ENCODE data around the gene C14orf180. TPM values are rescaled to one million over a fixed set of nuclear protein-coding genes. Genes with fewer than 3 reads are reported as not detected.
A peak's percentile ranks its signal among the peaks of the same experiment; 100 is the strongest.

C14orf180 gene
- total RNA-seq (2014; rRNA removed; shearing (Covaris generic)): not detected in 2 replicates
- not detected in 2 replicates for polyA plus RNA-seq (2015; cell fraction: cytosol; rRNA removed)
- polyA plus RNA-seq (2015; cell fraction: nucleus; rRNA removed): not detected in 2 replicates

GRCh38 chr14:104579507-104579906, at the start of gene C14orf180:
C14orf180 (plus strand) TSS chr14:104579764; CDS start chr14:104586431, 6,667 bp downstream.
- DNase-seq (ENCODE audit: low read depth): no peak

GRCh38 chr14:104530646-104531045, 48.9 kb upstream of the C14orf180 start:
- no peak for DNase-seq (ENCODE audit: low read depth)

- DNase-seq (ENCODE audit: low read depth): no peak
Observed at GRCh38 chr14:104531421-104532190, 48.0 kb upstream of the C14orf180 start.

GRCh38 chr14:104532191-104532555, 47.4 kb upstream of the C14orf180 start:
- DNase-seq (ENCODE audit: low read depth): no peak

GRCh38 chr14:104534036-104534435, 45.5 kb upstream of the C14orf180 start:
- no peak for DNase-seq (ENCODE audit: low read depth)

GRCh38 chr14:104536942-104537612, 42.5 kb upstream of the C14orf180 start:
- peak; percentile 56 for DNase-seq (ENCODE audit: low read depth)

GRCh38 chr14:104537613-104537988, 42.0 kb upstream of the C14orf180 start:
- DNase-seq (ENCODE audit: low read depth): peak; percentile 9

GRCh38 chr14:104541905-104542465, 37.6 kb upstream of the C14orf180 start:
- no peak for DNase-seq (ENCODE audit: low read depth)

- no peak for DNase-seq (ENCODE audit: low read depth)
Observed at GRCh38 chr14:104542871-104543830, 36.4 kb upstream of the C14orf180 start.

- DNase-seq (ENCODE audit: low read depth): no peak
Observed at GRCh38 chr14:104544362-104544961, 35.1 kb upstream of the C14orf180 start.

GRCh38 chr14:104545151-104545941, 34.2 kb upstream of the C14orf180 start:
- DNase-seq (ENCODE audit: low read depth): no peak

- DNase-seq (ENCODE audit: low read depth): no peak
Observed at GRCh38 chr14:104545942-104546501, 33.5 kb upstream of the C14orf180 start.

- DNase-seq (ENCODE audit: low read depth): no peak
Observed at GRCh38 chr14:104546591-104547309, 32.8 kb upstream of the C14orf180 start.

- DNase-seq (ENCODE audit: low read depth): no peak
Observed at GRCh38 chr14:104547310-104547997, 32.1 kb upstream of the C14orf180 start.

- DNase-seq (ENCODE audit: low read depth): no peak
Observed at GRCh38 chr14:104547998-104548700, 31.4 kb upstream of the C14orf180 start.

GRCh38 chr14:104548802-104549535, 30.6 kb upstream of the C14orf180 start:
- DNase-seq (ENCODE audit: low read depth): no peak
